ENCODE data around the gene STX19. TPM values are rescaled to one million over a fixed set of nuclear protein-coding genes. Genes with fewer than 3 reads are reported as not detected.
A peak's percentile ranks its signal among the peaks of the same experiment; 100 is the strongest.

STX19 gene
- total RNA-seq, 3 donors from 2014 or later, result 1.6 to 5.9 TPM; not detected in 1

DNA sequence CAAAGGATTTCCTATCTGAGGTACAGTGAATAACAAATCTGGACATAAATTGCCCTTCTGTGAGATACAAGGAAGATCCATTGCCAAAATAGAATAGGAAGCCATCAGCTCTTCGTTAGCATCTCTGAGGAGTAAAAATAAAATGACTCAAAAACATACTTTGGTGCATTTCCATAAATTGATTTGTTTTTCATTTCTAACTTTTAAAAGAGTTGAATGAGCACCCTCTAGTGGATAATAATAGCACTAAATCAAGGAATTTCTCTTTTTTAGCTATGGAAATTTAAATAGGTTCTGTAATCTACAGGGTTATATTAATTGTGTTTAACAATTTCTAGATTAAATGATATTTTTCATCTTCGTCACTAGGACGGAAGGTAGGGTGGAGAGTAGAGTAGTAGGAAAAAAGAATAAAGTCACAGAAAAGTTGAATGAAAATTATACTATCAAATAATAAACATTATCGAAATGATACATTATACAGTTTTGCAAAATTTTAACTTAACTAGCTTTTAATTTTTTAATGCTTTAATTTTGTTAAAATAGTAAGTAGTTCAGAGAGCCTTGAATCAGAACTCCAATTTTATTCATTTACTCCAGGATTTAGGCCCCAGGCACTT is 40.9 kb upstream of the STX19 start:
- Histone ChIP-seq H3K27me3 (no peaks in the 10 kb centered on the region), H3K27ac (no peak overlapping the region), H3K36me3 (no peaks in the 10 kb centered on the region), H3K9me3 (no peaks in the 10 kb centered on the region), H3K4me3 (no peak overlapping the region), H3K4me1 (no peaks in the 10 kb centered on the region)
- intact Hi-C loops (cut with DNase I; ENCODE audit: low total_unique reads), result no loop called here
- DNase-seq (ENCODE audit: low spot score in 2 of 2), result no peak
- TF ChIP-seq, protein P1, sequence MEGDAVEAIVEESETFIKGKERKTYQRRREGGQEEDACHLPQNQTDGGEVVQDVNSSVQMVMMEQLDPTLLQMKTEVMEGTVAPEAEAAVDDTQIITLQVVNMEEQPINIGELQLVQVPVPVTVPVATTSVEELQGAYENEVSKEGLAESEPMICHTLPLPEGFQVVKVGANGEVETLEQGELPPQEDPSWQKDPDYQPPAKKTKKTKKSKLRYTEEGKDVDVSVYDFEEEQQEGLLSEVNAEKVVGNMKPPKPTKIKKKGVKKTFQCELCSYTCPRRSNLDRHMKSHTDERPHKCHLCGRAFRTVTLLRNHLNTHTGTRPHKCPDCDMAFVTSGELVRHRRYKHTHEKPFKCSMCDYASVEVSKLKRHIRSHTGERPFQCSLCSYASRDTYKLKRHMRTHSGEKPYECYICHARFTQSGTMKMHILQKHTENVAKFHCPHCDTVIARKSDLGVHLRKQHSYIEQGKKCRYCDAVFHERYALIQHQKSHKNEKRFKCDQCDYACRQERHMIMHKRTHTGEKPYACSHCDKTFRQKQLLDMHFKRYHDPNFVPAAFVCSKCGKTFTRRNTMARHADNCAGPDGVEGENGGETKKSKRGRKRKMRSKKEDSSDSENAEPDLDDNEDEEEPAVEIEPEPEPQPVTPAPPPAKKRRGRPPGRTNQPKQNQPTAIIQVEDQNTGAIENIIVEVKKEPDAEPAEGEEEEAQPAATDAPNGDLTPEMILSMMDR (IDR thresholded peaks at IDR 0.05), result peak in 2 of 3 donors; percentile 50
- no peak for TF ChIP-seq POLR2AphosphoS5 (IDR thresholded peaks at IDR 0.05)
- no peak for TF ChIP-seq POLR2A (IDR thresholded peaks at IDR 0.05)

DNA sequence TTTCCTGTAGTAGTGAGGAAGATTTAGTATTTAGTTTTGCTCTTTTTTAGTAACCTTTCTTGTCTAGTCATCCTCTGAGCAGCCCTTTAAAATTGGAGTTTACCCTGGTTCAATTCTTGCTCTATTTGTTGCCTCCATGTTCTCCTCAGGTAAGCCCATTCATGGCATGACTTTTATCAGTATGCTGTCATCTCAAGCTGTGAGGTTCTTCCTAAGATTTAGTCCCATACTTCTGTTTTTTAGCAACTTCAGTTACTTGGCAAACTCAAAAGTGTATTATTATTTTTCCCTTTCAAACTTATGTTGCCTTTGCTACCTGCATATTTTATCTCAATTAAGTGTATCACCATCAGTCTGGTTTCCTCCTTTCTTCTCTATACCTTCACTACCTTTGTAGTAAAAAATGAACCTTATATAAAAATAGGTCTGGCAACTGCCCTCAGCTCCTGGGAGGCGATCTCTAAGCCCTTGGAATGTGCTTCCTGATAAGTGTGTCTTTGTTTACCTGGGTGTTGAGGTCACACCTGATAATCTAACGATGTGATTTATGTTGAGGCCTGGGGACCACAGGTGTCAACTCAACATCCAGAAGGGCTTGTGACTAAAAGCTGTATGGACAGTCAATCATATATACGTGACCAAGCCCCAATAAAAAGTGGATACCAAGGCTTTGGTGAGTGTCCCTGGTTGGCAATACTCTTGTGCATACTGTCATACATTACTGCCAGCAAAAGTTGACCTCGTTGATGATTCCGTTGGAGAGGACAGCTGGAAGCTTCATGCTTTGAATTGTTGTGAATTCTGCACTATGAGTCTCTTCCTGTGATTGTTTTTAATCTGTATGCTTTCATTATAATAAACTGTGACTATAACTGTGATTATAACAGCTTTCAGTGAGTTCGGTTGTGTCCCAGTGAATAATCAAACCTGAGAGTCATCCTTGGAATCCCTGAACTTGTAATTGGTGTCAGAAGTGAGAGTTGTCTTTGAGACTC is 38.4 kb upstream of the STX19 start:
- TF ChIP-seq POLR2AphosphoS5 (IDR thresholded peaks at IDR 0.05) (no peak), POLR2A (IDR thresholded peaks at IDR 0.05) (no peak)
- TF ChIP-seq, protein P1 (IDR thresholded peaks at IDR 0.05), result no peak
- no peak overlapping the region for H3K27ac ChIP-seq
- H3K27me3 ChIP-seq, result no peaks in the 10 kb centered on the region
- intact Hi-C loops (cut with DNase I; ENCODE audit: low total_unique reads), result no loop called here
- H3K4me3 ChIP-seq, result no peak overlapping the region
- no peak for DNase-seq (ENCODE audit: low spot score in 2 of 2)
- H3K4me1 ChIP-seq, result no peaks in the 10 kb centered on the region
- no peaks in the 10 kb centered on the region for H3K9me3 ChIP-seq
- no peaks in the 10 kb centered on the region for H3K36me3 ChIP-seq

DNA sequence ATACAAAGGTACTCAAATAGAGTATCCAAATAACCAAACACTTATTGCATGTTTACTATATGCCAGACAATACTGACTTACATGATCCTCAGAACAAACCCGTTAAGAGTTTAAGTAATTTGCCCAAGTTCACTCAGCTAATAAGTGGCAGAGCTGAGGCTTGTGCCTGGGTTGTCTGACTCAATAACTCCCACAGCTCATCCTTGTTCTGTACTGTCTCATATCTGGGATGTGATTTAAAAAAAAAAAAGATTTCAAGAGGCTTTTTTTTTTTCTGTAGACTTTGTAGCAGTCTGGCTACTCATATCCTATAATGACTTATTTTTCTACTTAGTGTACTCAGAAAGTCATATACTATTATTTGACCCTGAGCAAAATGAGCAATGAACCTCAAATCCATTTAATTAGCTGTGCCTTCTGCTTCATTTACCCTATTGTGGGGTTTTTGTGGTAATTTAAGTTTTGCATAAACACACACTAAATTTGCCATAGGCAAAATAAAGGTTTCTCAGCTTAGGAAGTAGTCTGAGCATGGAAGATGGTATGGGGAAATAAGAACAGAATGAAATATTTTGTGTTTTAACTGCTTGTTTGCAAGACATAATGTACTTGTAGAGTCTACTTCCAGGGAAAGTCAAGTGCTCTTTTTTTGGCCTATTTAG is 37.6 kb upstream of the STX19 start:
- Histone ChIP-seq H3K4me1 (no peaks in the 10 kb centered on the region), H3K4me3 (no peak overlapping the region), H3K27me3 (no peaks in the 10 kb centered on the region), H3K9me3 (no peaks in the 10 kb centered on the region), H3K36me3 (no peaks in the 10 kb centered on the region), H3K27ac (no peak overlapping the region)
- intact Hi-C loops (cut with DNase I; ENCODE audit: low total_unique reads), result no loop called here
- no peak for DNase-seq (ENCODE audit: low spot score in 2 of 2)
- TF ChIP-seq, protein P1 (IDR thresholded peaks at IDR 0.05), result no peak
- TF ChIP-seq POLR2AphosphoS5 (IDR thresholded peaks at IDR 0.05) (no peak), POLR2A (IDR thresholded peaks at IDR 0.05) (no peak)

DNA sequence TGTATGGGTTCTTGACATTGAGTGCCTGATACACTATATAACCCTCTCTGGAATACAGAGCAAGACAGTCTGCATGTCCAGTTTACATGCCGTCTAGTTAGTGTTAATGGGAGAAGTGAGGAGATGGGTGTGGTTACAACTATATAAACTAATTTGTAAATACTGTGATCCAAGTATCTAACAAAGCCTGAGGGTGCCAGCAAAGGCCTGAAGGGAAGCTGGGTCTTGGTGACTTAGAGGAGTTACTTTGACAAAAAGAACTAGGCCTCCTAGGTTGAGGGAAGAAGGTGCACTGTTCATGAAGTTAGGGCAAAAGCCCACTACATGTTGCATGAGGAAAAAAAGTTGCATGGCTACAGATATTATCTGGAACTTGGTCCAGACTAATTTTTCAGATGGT is 36.7 kb upstream of the STX19 start:
- TF ChIP-seq POLR2A (IDR thresholded peaks at IDR 0.05) (no peak), POLR2AphosphoS5 (IDR thresholded peaks at IDR 0.05) (no peak)
- TF ChIP-seq, protein P1 (IDR thresholded peaks at IDR 0.05), result no peak
- Histone ChIP-seq H3K27ac (no peak overlapping the region), H3K36me3 (no peaks in the 10 kb centered on the region), H3K9me3 (no peaks in the 10 kb centered on the region), H3K4me3 (no peak overlapping the region), H3K27me3 (no peaks in the 10 kb centered on the region), H3K4me1 (no peaks in the 10 kb centered on the region)
- intact Hi-C loops (cut with DNase I; ENCODE audit: low total_unique reads), result no loop called here
- DNase-seq (ENCODE audit: low spot score in 2 of 2), result no peak

Measured in breast epithelium (tissue), 4 donors.